Neutrophil (primary cell): ENCODE data around the gene ABHD8.

ENCODE experiments used
- H3K27ac ChIP-seq: fragments of 200-600 bp; sonication (generic); 2 replicates; pipeline ENCODE4 v1.5.1; 2016; ENCODE audit warnings: mild to moderate bottlenecking, moderate library complexity
- H3K27me3 ChIP-seq: fragments of 200-600 bp; sonication (generic); 2 replicates; pipeline ENCODE4 v1.6.0; 2016; ENCODE audit warnings: mild to moderate bottlenecking
- H3K36me3 ChIP-seq: fragments of 200-600 bp; sonication (generic); 2 replicates; pipeline ENCODE4 v1.5.1; 2017
- H3K4me1 ChIP-seq, 2 experiments: fragments of 200-600 bp in 1 of 2; sonication (generic) in 1 of 2; 1 replicate in 1 of 2; 2 replicates in 1 of 2; pipeline versions ENCODE4 v1.5.1 to v1.6.1; 2013 to 2016; ENCODE audit warnings: low read depth in 1 of 2, low read length in 1 of 2, mild to moderate bottlenecking in 1 of 2, moderate library complexity in 1 of 2; ENCODE audit not compliant: control insufficient read depth in 1 of 2, insufficient read depth in 1 of 2
- H3K4me3 ChIP-seq, 2 experiments: fragments of 200-600 bp in 1 of 2; sonication (generic) in 1 of 2; 1 replicate in 1 of 2; 2 replicates in 1 of 2; pipeline ENCODE4 v1.5.1; 2013 to 2016; ENCODE audit warnings: low read depth in 1 of 2, low read length in 1 of 2, mild to moderate bottlenecking in 1 of 2, moderate library complexity in 1 of 2
- H3K9me3 ChIP-seq: fragments of 200-600 bp; sonication (generic); 2 replicates; pipeline ENCODE4 v1.5.1; 2016
- TF ChIP-seq, protein P1 (sequence below): fragments of 200-600 bp; sonication (generic); IDR thresholded peaks from 2 replicates; pipeline ENCODE4 v1.5.1; 2016; ENCODE audit warnings: antibody characterized with exemption

The ABHD8 gene

DNA sequence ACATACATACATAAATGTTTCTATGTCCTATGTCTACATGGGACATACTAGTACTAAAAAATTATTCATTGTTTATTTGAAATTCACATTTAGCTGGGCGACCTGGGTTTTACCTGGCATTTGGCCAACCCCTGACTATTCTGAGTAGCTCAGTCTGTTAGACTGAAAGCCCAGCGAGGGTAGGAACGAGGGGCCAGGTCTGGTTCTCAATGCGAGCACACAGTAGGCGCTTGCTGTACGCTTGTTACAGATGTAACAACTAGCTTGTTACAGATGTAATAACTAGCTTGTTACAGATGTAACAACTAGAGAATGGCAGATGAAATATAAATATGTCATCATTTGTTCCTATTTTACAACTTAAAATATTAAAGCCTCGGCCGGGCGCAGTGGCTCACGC, 32.4 kb upstream of the ABHD8 start:
- Histone ChIP-seq H3K4me1 (peaks cover 39 to 44% of the 10 kb centered on the region in 2 experiments), H3K27ac (no peak overlapping the region), H3K27me3 (peaks cover 51% of the 10 kb centered on the region), H3K9me3 (no peaks in the 10 kb centered on the region), H3K36me3 (no peaks in the 10 kb centered on the region), H3K4me3 (no peak overlapping the region)
- TF ChIP-seq, protein P1, sequence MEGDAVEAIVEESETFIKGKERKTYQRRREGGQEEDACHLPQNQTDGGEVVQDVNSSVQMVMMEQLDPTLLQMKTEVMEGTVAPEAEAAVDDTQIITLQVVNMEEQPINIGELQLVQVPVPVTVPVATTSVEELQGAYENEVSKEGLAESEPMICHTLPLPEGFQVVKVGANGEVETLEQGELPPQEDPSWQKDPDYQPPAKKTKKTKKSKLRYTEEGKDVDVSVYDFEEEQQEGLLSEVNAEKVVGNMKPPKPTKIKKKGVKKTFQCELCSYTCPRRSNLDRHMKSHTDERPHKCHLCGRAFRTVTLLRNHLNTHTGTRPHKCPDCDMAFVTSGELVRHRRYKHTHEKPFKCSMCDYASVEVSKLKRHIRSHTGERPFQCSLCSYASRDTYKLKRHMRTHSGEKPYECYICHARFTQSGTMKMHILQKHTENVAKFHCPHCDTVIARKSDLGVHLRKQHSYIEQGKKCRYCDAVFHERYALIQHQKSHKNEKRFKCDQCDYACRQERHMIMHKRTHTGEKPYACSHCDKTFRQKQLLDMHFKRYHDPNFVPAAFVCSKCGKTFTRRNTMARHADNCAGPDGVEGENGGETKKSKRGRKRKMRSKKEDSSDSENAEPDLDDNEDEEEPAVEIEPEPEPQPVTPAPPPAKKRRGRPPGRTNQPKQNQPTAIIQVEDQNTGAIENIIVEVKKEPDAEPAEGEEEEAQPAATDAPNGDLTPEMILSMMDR: no peak

- H3K27me3 ChIP-seq: peaks cover 60% of the 10 kb centered on the region
- peaks cover 39 to 44% of the 10 kb centered on the region in 2 experiments for H3K4me1 ChIP-seq
- H3K36me3 ChIP-seq: no peaks in the 10 kb centered on the region
- peak within 1 kb of the TSS; percentile 63 to 70 for H3K4me3 ChIP-seq
- H3K9me3 ChIP-seq: no peaks in the 10 kb centered on the region
- H3K27ac ChIP-seq: peak within 1 kb of the TSS; percentile 10
- TF ChIP-seq, protein P1: no peak
Measured at GRCh38 chr19:17334414-17335409, 31.5 kb upstream of the ABHD8 start, which contains the start of gene ANO8. Gene ANO8, minus strand, starts transcription at chr19:17334855. Its CDS starts 185 bp downstream, at chr19:17334670.

DNA sequence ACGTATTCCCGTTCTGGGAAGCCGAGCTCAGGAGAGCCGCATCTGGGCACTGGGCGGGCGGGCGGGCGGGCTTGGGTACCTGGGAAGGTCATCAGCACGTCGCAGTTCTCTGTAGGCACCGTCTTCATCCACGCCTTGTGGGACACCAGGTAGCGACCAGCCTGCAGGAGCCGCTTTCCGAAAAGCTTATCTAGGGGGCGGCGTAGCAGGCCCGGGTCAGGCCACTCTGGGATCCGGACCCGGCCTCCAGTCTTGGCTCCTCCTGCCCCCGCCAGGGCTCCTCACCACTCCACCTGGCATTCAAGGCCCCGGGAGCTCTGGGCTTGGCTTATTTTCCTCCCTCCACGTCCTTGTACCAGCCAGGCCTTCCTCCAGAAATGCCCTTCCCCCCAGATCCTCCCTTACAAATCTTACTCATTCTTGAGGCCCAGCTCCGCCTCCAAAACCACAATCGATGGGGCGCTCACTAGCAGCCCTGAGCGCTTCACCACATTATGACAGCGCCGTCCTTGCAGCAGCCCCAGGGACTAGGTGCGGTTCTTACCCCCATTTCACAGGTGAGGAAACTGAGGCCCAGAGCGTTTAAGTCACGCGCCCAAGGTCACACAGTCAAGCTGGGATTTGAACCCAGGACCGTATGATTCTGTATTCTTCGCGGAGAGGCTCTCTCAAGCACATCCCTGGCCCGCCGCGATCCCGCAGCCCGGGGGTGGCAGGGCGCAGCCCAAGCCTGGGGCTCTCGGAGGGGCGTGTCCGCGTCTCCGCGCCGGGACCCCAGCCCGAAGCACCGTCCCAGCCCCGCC, 30.6 kb upstream of the ABHD8 start:
- Histone ChIP-seq H3K9me3 (no peaks in the 10 kb centered on the region), H3K27me3 (peaks cover 69% of the 10 kb centered on the region), H3K4me3 (peak overlapping the region; percentile 63 to 70), H3K4me1 (peaks cover 47 to 51% of the 10 kb centered on the region in 2 experiments), H3K36me3 (no peaks in the 10 kb centered on the region), H3K27ac (no peak overlapping the region)
- TF ChIP-seq, protein P1: no peak

DNA sequence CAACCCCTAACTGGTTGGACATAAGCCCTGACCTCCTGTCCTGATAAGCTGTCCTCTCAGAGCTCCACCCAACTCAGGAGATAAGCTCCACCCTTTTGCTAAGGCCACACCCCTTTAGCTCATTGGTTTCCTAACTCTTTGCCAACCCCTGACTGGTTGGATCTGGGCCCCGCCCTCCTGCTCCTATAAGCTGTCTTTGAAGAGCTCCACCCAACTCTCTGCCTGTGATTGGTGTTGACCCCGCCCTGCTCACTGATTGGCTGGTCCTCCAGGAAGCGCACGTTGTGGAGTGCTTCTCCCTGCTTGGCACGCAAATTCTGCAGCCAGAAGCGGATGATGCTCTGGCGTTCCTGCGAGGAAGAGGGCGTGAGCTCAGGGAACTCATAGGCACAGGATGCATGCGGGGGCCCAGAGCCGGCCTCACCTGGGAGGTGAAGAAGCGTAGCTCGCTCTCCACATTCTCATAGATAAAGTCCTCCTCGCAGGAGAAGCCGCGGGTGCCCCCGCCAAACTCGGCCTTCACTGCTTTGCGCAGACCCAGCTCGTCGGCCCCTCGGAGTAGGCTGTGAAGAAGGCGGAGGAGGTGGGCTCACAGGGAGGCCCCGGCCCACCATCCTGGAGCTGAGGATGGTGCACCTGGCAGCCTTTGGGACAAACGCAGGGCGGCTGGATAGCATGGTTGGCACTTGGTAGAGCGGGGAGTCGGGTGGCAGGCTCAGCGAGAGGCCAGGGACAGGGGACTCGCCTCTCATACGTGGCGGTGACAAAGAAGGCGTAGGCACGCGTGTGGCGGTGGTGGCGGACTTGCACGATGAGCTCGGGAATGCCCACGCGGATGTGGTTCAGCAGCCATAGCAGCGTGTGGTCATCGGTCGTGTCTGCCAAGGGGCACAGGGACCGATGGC, 29.7 kb upstream of the ABHD8 start:
- Histone ChIP-seq H3K27ac (no peak overlapping the region), H3K4me3 (no peak overlapping the region), H3K36me3 (no peaks in the 10 kb centered on the region), H3K9me3 (no peaks in the 10 kb centered on the region), H3K27me3 (peaks cover 76% of the 10 kb centered on the region), H3K4me1 (peaks cover 51 to 52% of the 10 kb centered on the region in 2 experiments)
- TF ChIP-seq, protein P1: no peak

GRCh38 chr19:17332360-17332676, 29.1 kb upstream of the ABHD8 start:
- H3K4me1 ChIP-seq: peaks cover 45 to 48% of the 10 kb centered on the region in 2 experiments
- H3K27ac ChIP-seq: no peak overlapping the region
- no peak overlapping the region for H3K4me3 ChIP-seq
- TF ChIP-seq, protein P1: no peak
- no peaks in the 10 kb centered on the region for H3K9me3 ChIP-seq
- H3K36me3 ChIP-seq: no peaks in the 10 kb centered on the region
- peaks cover 76% of the 10 kb centered on the region for H3K27me3 ChIP-seq
